HG03439 (cell line): Measurements from ENCODE around the gene ZMYND12.

Source experiments
- ATAC-seq: cut with Tn5 transposase; IDR thresholded peaks from one replicate; pipeline ENCODE4 v1.9.1; 2021; ENCODE audit warnings: mild to moderate bottlenecking, moderate library complexity; ENCODE audit not compliant: unreplicated experiment

ZMYND12 gene

DNA sequence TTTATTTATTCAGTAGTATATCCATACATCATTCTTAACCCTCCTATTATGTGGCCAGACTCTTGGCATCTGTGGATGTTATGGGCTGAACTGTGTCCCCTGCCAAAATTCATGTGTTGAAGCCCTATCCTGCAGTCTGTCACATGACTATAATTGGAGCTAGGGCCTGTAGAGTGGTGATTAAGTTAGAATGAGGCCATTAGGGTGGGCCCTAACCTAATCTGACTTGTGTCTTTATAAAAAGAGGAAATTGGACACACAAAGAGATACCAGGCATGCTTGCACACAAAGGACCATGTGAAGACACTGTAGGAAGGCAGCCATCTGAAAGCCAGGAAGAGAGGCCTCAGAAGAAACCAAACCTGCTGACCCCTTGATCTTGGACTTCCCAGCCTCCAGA, 6.6 kb downstream of the ZMYND12 start:
- ATAC-seq: no peak

DNA sequence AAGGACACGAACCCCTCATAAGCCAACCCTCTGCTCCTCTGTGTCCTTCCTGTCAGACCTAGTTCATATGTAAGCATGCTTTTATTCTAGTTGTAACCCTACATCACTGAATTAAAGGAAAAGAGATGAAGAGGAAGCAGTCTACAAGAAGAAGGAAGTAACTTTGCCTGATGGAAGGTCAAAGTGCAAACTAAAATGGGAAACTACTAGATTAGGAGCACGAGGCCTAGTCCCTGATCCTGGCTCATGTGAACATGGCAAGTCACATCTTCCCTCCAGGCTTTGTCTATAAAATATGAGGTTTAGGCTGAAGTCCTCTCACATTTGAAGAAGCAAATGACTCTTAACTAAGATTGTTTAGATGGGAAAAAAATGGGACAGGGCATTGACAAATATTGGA, 13.2 kb downstream of the ZMYND12 start:
- ATAC-seq: no peak

GRCh38 chr1:42439940-42440339, 15.9 kb downstream of the ZMYND12 start:
- ATAC-seq: no peak

GRCh38 chr1:42434340-42434739, 21.5 kb downstream of the ZMYND12 start:
- no peak for ATAC-seq

- no peak for ATAC-seq
Observed at GRCh38 chr1:42433369-42433768, 22.5 kb downstream of the ZMYND12 start.

GRCh38 chr1:42432714-42433113, 23.1 kb downstream of the ZMYND12 start:
- no peak for ATAC-seq

DNA sequence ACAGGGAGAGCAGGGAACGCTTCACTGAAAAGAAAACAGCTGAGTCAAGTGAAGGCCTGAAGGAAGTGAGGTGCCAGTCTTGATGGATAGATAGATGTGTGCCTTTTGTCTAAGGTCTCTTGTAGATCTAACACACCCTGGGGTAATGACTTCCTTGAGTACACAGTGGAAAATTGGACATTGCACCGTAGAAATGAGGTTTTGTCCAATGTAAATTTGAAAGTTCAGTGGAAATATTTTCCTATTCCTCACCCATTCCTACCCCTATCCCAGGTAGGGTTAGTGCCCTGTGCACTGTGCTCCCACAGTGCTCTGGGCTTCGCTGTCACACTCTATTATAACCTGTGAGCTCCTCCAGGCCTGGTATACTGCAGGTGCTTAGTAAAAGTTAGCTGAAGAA, 24.3 kb downstream of the ZMYND12 start:
- ATAC-seq: no peak

- no peak for ATAC-seq
Observed at GRCh38 chr1:42430286-42431135, 25.3 kb downstream of the ZMYND12 start.

DNA sequence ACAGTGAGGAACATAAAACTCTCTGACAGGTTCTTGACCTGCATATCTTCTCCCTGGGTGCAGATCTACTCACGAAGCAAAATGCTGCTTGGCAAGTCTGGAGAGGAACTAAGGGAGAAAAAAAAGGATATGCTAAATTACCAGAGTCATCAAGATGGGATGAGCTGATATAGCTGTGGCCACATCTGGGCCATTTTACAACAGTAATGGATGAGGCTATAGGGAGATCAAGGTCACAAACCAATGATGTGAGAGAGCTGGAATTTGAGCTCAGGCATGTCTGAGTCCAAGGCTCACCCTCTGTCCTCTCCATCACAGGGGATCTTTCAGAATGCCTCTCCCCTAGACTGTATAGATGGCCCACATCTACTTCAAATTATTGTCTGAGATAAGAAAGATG, 26.2 kb downstream of the ZMYND12 start:
- no peak for ATAC-seq

GRCh38 chr1:42427240-42427639, 28.6 kb downstream of the ZMYND12 start:
- ATAC-seq: no peak

GRCh38 chr1:42424201-42424600, 31.6 kb downstream of the ZMYND12 start:
- no peak for ATAC-seq

DNA sequence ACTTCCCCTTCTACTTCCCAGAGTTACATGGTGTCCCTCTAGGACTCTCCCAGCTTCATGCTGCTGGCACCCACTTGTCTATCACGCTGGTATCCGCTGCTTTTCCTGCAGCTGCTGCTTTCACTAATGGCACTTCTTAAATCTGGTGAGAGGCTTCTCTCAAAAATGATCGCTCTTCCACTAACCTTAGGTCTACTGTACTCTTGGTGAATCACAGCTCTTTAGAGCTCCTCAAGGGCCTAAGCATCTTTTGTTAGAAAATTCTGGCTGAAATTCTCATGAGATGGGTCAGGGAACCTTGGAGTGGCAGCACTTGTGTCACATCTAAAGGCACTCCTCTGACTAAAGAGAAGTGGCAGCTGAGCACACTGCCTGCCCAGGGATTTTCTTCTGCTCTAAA, 32.1 kb downstream of the ZMYND12 start:
- no peak for ATAC-seq

GRCh38 chr1:42422737-42423136, 33.1 kb downstream of the ZMYND12 start:
- ATAC-seq: no peak

- ATAC-seq: no peak
Observed at GRCh38 chr1:42420911-42421585, 34.8 kb downstream of the ZMYND12 start.

DNA sequence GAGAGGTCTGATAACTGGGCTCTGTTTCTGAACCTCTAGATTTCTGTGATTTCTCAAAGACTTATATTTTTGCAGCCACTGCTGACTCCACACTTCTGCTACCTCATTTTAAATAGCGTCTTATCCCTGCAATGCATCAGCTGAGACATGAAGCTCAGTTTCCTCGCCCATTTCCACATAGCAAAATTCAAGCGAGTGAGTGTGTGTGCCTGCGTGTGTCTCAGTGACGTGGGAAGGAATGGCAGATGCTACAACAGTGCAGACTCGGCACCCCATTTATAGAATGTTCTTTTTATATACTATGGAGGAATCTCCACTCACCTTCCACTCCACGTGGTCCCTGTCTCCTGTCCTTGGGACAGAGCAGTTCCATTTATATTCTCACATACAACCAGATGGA, 35.7 kb downstream of the ZMYND12 start:
- ATAC-seq: no peak

- no peak for ATAC-seq
Observed at GRCh38 chr1:42419126-42419821, 36.5 kb downstream of the ZMYND12 start.

DNA sequence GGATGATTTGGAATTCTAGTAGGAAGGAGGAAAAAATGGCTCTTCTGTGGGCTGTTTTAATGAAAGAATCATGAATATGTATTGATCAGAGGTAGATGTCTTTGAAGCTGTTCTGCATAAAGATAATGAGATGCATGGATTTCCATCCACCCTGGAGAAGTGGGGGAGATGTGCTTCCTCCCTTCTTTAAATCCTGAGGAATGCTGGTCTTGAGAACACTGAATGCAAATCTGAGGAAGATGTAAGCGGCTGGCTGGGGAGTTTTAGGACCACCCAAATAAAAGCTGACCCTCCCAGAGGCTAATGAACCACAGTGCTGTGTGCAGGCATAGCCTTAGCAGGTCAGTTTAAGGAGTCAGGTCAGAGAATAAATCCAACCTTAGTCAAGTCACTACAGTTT, 37.3 kb downstream of the ZMYND12 start:
- no peak for ATAC-seq

GRCh38 chr1:42417166-42417565, 38.7 kb downstream of the ZMYND12 start:
- no peak for ATAC-seq

GRCh38 chr1:42414551-42415496, 41.0 kb downstream of the ZMYND12 start:
- no peak for ATAC-seq

DNA sequence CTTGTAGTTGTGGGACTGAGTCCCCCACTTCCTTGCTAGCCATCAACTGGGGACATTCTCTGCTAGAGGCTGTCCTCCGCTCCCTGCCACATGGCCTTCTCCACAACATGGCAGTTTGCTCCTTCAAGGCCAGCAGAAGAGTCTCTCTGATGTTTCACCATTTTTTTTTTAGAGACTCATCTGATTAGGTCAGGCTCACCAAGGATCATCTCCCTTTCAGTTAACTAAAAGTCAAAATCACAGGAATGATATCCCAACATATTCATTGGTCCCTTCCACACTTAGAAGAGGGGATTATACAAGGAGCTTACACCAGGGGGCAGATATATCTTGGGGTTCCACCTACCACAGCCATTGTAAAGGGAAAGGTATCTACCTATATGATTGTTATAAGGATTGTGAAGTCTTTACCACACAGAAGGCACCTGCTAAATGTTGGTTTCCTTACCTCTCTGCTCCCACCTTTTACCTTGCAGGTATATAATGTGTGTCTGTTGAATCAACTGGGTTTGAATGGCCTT, 51.9 kb downstream of the ZMYND12 start:
- ATAC-seq: no peak
